OCI-LY7 (cell line): ENCODE measurements around the gene LMO3. TPM values are rescaled to one million over a fixed set of nuclear protein-coding genes. Genes with fewer than 3 reads are reported as not detected.

Experiments
- BruUV-seq: library from RNA; stranded (reverse); fragments of 400-500 nt; replicated peaks from 2 replicates; lab custom pipeline; 2021; lab: Mats Ljungman, UMichigan
- CTCF ChIA-PET: fragments of 300-600 bp; sonication (Branson Sonifier 250); formaldehyde crosslinking; loops from one replicate; lab custom pipeline; 2022; ENCODE audit warnings: antibody characterized with exemption; ENCODE audit not compliant: unreplicated experiment; lab: Charles Lee
- POLR2A ChIA-PET: fragments of 300-600 bp; sonication (Branson Sonifier 250); formaldehyde crosslinking; loops from one replicate; lab custom pipeline; 2022; ENCODE audit warnings: antibody characterized with exemption; lab: Charles Lee
- DNase-seq: peaks from one replicate; pipeline ENCODE4 v3.0.0-alpha.2; 2015; ENCODE audit warnings: low spot score
- H2AFZ ChIP-seq: fragments of 200-600 bp; sonication (generic), shearing (Covaris generic); 2 replicates; pipeline ENCODE4 v1.6.1; 2014; ENCODE audit warnings: mild to moderate bottlenecking, antibody characterized with exemption, low read length, moderate library complexity
- H3K27ac ChIP-seq: fragments of 200-600 bp; sonication (generic); 2 replicates; pipeline ENCODE4 v1.5.1; 2014; ENCODE audit warnings: mixed run types, low read depth, mild to moderate bottlenecking, moderate library complexity, low read length, inconsistent platforms; ENCODE audit not compliant: poor library complexity, severe bottlenecking
- H3K36me3 ChIP-seq: fragments of 200-600 bp; sonication (generic); 2 replicates; pipeline ENCODE4 v1.6.1; 2014; ENCODE audit warnings: mild to moderate bottlenecking, antibody characterized with exemption, low read length, moderate library complexity, mixed read lengths; ENCODE audit not compliant: insufficient read depth
- H3K4me1 ChIP-seq: fragments of 200-600 bp; sonication (generic); 2 replicates; pipeline ENCODE4 v1.5.1; 2014; ENCODE audit warnings: mild to moderate bottlenecking, low read length; ENCODE audit not compliant: insufficient read depth, poor library complexity, severe bottlenecking
- H3K4me2 ChIP-seq: fragments of 200-600 bp; sonication (generic); 2 replicates; pipeline ENCODE4 v1.6.1; 2014; ENCODE audit warnings: mild to moderate bottlenecking, low read length
- H3K4me3 ChIP-seq: fragments of 200-600 bp; sonication (generic); 2 replicates; pipeline ENCODE4 v1.5.1; 2014; ENCODE audit warnings: mild to moderate bottlenecking, low read depth, low read length; ENCODE audit not compliant: poor library complexity, severe bottlenecking
- H3K79me2 ChIP-seq: fragments of 200-600 bp; sonication (generic); 2 replicates; pipeline ENCODE4 v1.6.1; 2016; ENCODE audit warnings: low read depth, mild to moderate bottlenecking, low read length, moderate library complexity, mixed read lengths; ENCODE audit not compliant: insufficient read depth
- H3K9me2 ChIP-seq: fragments of 200-600 bp; sonication (generic); 2 replicates; pipeline ENCODE4 v1.6.1; 2016; ENCODE audit warnings: mild to moderate bottlenecking, low read length, mixed read lengths; ENCODE audit not compliant: insufficient read depth
- H3K9me3 ChIP-seq: fragments of 200-600 bp; sonication (generic); 2 replicates; pipeline ENCODE4 v1.6.1; 2014; ENCODE audit warnings: mild to moderate bottlenecking, mixed run types, low read length, mixed read lengths
- H4K20me1 ChIP-seq: fragments of 200-600 bp; sonication (generic); 2 replicates; pipeline ENCODE4 v1.6.1; 2014; ENCODE audit warnings: mild to moderate bottlenecking, antibody characterized with exemption, low read length, moderate library complexity, mixed read lengths; ENCODE audit not compliant: insufficient read depth
- EZH2phosphoT487 ChIP-seq: fragments of 200-600 bp; sonication (generic); IDR thresholded peaks from 2 replicates; pipeline ENCODE4 v1.6.1; 2018; ENCODE audit warnings: low read depth, borderline replicate concordance, mild to moderate bottlenecking, mixed run types, antibody characterized with exemption, low read length, moderate library complexity, mixed read lengths
- intact Hi-C: fragments of 100-400 bp; cut with micrococcal nuclease; formaldehyde crosslinking; loops from one replicate; pipeline ENCODE4 v1.10.0; 2022; ENCODE audit not compliant: unreplicated experiment
- total RNA-seq, 2 experiments: library from RNA; depleted of rRNA in 1 of 2; stranded (reverse); fragments of >200 nt in 1 of 2; shearing (Covaris generic) in 1 of 2; gene quantifications; 2 replicates each; pipeline ENCODE4 v1.2.3, GENCODE V29; 2014 to 2022
- TF ChIP-seq, protein P1 (sequence below): fragments of 200-600 bp; sonication (generic); conservative IDR thresholded peaks from 2 replicates; pipeline ENCODE4 v1.5.1; 2014; ENCODE audit warnings: mild to moderate bottlenecking, antibody characterized with exemption, low read length, moderate library complexity, mixed read lengths

The LMO3 gene
- total RNA-seq, 2 experiments from 2014 or later, result 10.6 to 13.1 TPM

DNA sequence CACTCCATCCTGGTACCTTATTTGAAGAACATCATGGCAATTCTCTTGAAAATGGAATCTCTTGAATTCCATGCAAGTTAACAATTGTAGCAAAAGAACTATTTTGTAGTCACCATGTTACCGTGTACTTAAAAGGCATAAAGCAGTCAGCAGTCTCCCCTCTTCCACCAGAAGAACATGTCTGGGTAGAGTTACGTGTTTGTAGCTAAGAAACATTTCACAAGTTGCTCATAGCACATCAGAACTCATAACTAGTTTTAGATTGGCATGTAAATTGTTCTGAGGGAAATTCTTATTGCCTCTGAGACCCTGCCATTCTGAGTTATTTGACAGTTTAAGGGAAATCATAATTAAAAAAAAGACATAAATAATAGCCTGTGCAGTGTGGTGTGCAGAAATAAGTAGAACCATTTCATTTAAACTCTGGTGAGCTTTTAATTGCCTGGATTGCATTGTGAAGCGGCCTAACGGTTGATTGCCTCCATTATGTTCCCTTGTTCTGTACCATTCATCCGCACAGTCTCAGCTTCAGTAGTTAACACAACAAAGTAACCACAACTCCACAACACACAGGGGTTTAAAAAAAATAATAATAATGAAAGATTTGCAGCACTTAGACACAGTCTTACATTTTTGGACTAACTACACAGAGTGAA, 2.6 kb downstream of the LMO3 start:
- H3K4me1 ChIP-seq, result peaks cover 32% of the 10 kb centered on the region
- CTCF ChIA-PET, result no interaction called here

DNA sequence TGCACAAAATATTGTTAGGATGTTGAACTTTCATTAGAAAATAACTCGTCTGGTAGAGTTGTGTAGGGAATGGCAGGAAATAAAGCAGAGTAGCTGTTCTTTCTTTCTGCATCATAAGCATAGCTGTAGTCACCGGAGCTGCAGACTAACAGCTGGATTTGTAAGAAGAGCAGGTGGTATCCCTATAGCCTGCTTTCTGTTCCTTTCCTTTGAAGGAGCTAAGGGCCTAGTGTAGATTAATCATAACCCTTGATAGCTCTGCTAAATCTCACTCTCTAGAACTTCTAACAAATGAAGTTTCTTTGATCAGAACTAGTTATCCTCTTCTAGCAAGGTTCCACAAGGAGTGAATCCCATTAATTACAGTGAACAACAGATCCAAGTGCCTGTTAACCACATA, 3.5 kb downstream of the LMO3 start:
- Histone ChIP-seq H4K20me1 (no peaks in the 10 kb centered on the region), H3K9me3 (no peaks in the 10 kb centered on the region), H3K36me3 (peaks cover 15% of the 10 kb centered on the region; the same call in 1 of the 2 replicates), H3K4me3 (peak overlapping the region; percentile 9), H2AFZ (no peak overlapping the region), H3K9me2 (no peaks in the 10 kb centered on the region), H3K79me2 (peaks cover 19% of the 10 kb centered on the region; the same call in 1 of the 2 replicates), H3K4me1 (peaks cover 22% of the 10 kb centered on the region), H3K27ac (peak overlapping the region; percentile 12), H3K4me2 (peak overlapping the region; percentile 80)
- TF ChIP-seq, protein P1, sequence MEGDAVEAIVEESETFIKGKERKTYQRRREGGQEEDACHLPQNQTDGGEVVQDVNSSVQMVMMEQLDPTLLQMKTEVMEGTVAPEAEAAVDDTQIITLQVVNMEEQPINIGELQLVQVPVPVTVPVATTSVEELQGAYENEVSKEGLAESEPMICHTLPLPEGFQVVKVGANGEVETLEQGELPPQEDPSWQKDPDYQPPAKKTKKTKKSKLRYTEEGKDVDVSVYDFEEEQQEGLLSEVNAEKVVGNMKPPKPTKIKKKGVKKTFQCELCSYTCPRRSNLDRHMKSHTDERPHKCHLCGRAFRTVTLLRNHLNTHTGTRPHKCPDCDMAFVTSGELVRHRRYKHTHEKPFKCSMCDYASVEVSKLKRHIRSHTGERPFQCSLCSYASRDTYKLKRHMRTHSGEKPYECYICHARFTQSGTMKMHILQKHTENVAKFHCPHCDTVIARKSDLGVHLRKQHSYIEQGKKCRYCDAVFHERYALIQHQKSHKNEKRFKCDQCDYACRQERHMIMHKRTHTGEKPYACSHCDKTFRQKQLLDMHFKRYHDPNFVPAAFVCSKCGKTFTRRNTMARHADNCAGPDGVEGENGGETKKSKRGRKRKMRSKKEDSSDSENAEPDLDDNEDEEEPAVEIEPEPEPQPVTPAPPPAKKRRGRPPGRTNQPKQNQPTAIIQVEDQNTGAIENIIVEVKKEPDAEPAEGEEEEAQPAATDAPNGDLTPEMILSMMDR, result no peak
- TF ChIP-seq EZH2phosphoT487, result no peak
- ChIA-PET CTCF (no interaction called here), POLR2A (interaction anchor here (0.7 to 3.3 kb wide), 6 partner anchors 10 to 1719 kb away, joined by 3 to 13 read pairs (median 7); no protein-coding TSS in a partner anchor)
- peak; percentile 44 for DNase-seq
- no TSS peak for BruUV-seq
- intact Hi-C loops, result no loop called here

More for the DNA sequence above, 2.6 kb downstream of the LMO3 start:
- Histone ChIP-seq H3K4me3 (peak overlapping the region; percentile 77), H3K79me2 (peaks cover 19% of the 10 kb centered on the region; the same call in 1 of the 2 replicates), H3K27ac (no peak overlapping the region), H3K36me3 (peaks cover 15% of the 10 kb centered on the region; the same call in 1 of the 2 replicates), H3K4me2 (peak overlapping the region; percentile 80), H4K20me1 (no peaks in the 10 kb centered on the region), H2AFZ (no peak overlapping the region), H3K9me2 (no peaks in the 10 kb centered on the region), H3K9me3 (no peaks in the 10 kb centered on the region)
- POLR2A ChIA-PET, result interaction anchor here (0.7 to 3.3 kb wide), 6 partner anchors 9 to 1720 kb away, joined by 3 to 13 read pairs (median 7); no protein-coding TSS in a partner anchor
- intact Hi-C loops, result no loop called here
- BruUV-seq, result no TSS peak
- TF ChIP-seq, protein P1, result no peak
- no peak for TF ChIP-seq EZH2phosphoT487
- no peak for DNase-seq

DNA sequence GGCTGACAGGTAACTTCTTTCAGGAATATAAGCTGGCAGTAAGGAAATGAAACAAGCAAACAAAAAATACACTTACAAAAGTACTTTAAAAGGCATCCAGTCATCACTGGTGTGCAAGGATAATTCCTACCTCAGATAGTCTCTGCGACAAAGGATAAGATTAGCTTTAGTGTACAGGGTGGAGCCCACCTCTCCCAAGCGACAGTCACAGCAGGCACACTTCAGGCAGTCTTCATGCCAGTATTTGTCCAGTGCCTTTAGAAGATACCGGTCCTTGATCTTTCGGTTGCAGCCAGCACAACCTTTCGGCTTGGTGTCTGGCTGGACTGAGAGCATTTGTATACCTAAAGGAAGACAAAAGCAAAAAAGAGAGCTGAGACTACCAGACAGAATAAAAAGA, 5.4 kb downstream of the LMO3 start:
- Histone ChIP-seq H3K36me3 (peaks cover 15% of the 10 kb centered on the region; the same call in 1 of the 2 replicates), H4K20me1 (no peaks in the 10 kb centered on the region), H3K9me2 (no peaks in the 10 kb centered on the region), H2AFZ (no peak overlapping the region), H3K27ac (no peak overlapping the region), H3K4me2 (no peak overlapping the region), H3K9me3 (no peaks in the 10 kb centered on the region), H3K4me3 (no peak overlapping the region), H3K4me1 (peaks cover 19% of the 10 kb centered on the region), H3K79me2 (peaks cover 17% of the 10 kb centered on the region; the same call in 1 of the 2 replicates)
- CTCF ChIA-PET, result no interaction called here
- DNase-seq, result no peak
- TF ChIP-seq, protein P1, result no peak
- TF ChIP-seq EZH2phosphoT487, result no peak
- intact Hi-C loops, result no loop called here
- POLR2A ChIA-PET, result interaction anchor here (0.6 to 3.3 kb wide), 6 partner anchors 8 to 51 kb away, joined by 3 to 13 read pairs (median 4); no protein-coding TSS in a partner anchor
- BruUV-seq, result no TSS peak
